Neural progenitor cell (in vitro differentiated cells): ENCODE results near the gene ZNF773. TPM values are rescaled to one million over a fixed set of nuclear protein-coding genes. Genes with fewer than 3 reads are reported as not detected.
A peak's percentile ranks its signal among the peaks of the same experiment; 100 is the strongest.
"Not testable (repeated sequence)": the region's sequence is repeated elsewhere in the genome, so short reads cannot be mapped to it uniquely, and the experiment has no call there.

ENCODE experiments used
- DNase-seq: peaks from one replicate; pipeline ENCODE4 v3.0.0-alpha.2; 2016; ENCODE audit warnings: low spot score
- H2AFZ ChIP-seq: fragments of 200-600 bp; sonication (generic); replicated peaks from 2 replicates; pipeline ENCODE4 v1.6.1; 2016; ENCODE audit warnings: antibody characterized with exemption
- H3F3A ChIP-seq: fragments of 200-600 bp; sonication (generic); 2 replicates; pipeline ENCODE4 v1.6.1; 2016; ENCODE audit warnings: antibody characterized with exemption, low read depth
- H3K27ac ChIP-seq: fragments of 200-600 bp; sonication (generic); 2 replicates; pipeline ENCODE4 v1.5.1; 2016; ENCODE audit warnings: mild to moderate bottlenecking
- H3K27me3 ChIP-seq: fragments of 200-600 bp; sonication (generic); 2 replicates; pipeline ENCODE4 v1.6.1; 2016; ENCODE audit warnings: mild to moderate bottlenecking, moderate library complexity
- H3K36me3 ChIP-seq: fragments of 200-600 bp; sonication (generic); 2 replicates; pipeline ENCODE4 v1.5.1; 2016
- H3K4me1 ChIP-seq: fragments of 200-600 bp; sonication (generic); 2 replicates; pipeline ENCODE4 v1.6.1; 2016; ENCODE audit warnings: mixed run types
- H3K4me2 ChIP-seq: fragments of 200-600 bp; sonication (generic); 2 replicates; pipeline ENCODE4 v1.6.1; 2016
- H3K4me3 ChIP-seq: fragments of 200-600 bp; sonication (generic); 2 replicates; pipeline ENCODE4 v1.5.1; 2016
- H3K79me2 ChIP-seq: fragments of 200-600 bp; sonication (generic); 2 replicates; pipeline ENCODE4 v1.6.1; 2016; ENCODE audit warnings: low read depth
- H3K9ac ChIP-seq: fragments of 200-600 bp; sonication (generic); 2 replicates; pipeline ENCODE4 v1.6.1; 2016
- H3K9me3 ChIP-seq: fragments of 200-600 bp; sonication (generic); 2 replicates; pipeline ENCODE4 v1.5.1; 2016; ENCODE audit warnings: low read depth
- H4K20me1 ChIP-seq: fragments of 200-600 bp; sonication (generic); 2 replicates; pipeline ENCODE4 v1.6.1; 2016; ENCODE audit warnings: low read depth
- H3K27ac Mint-ChIP-seq: 3 replicates; pipeline ENCODE4 v1.8.0; 2021; ENCODE audit warnings: mixed read lengths
- H3K27me3 Mint-ChIP-seq: 2 replicates; pipeline ENCODE4 v1.8.0; 2022; ENCODE audit warnings: low read depth, mild to moderate bottlenecking, inconsistent platforms, moderate library complexity, mixed read lengths; ENCODE audit not compliant: insufficient read depth
- H3K36me3 Mint-ChIP-seq: 3 replicates; pipeline ENCODE4 v1.8.0; 2021; ENCODE audit warnings: mixed read lengths
- H3K4me1 Mint-ChIP-seq: 3 replicates; pipeline ENCODE4 v1.8.0; 2021; ENCODE audit warnings: mixed read lengths
- H3K4me3 Mint-ChIP-seq: 3 replicates; pipeline ENCODE4 v1.8.0; 2021; ENCODE audit warnings: mild to moderate bottlenecking, moderate library complexity, mixed read lengths
- H3K9me3 Mint-ChIP-seq: 3 replicates; pipeline ENCODE4 v1.8.0; 2020; ENCODE audit warnings: mixed read lengths
- EZH2 ChIP-seq: fragments of 200-600 bp; sonication (generic); IDR thresholded peaks from 2 replicates; pipeline ENCODE4 v1.6.1; 2017; ENCODE audit warnings: antibody characterized with exemption, mild to moderate bottlenecking, moderate library complexity
- EZH2phosphoT487 ChIP-seq: fragments of 200-600 bp; sonication (generic); IDR thresholded peaks from 2 replicates; pipeline ENCODE4 v1.6.1; 2017; ENCODE audit warnings: antibody characterized with exemption
- total RNA-seq: library from RNA; depleted of rRNA; stranded (reverse); fragments of >200 nt; gene quantifications from 2 replicates; pipeline ENCODE4 v1.2.3, GENCODE V29; 2015; ENCODE audit warnings: low replicate concordance
- TF ChIP-seq, protein P1 (sequence below): fragments of 200-600 bp; sonication (generic); IDR thresholded peaks from 2 replicates; pipeline ENCODE4 v1.5.1; 2017; ENCODE audit warnings: antibody characterized with exemption, mild to moderate bottlenecking

Gene ZNF773
- total RNA-seq, 1 donor from 2014 or later = 11.8 TPM

DNA sequence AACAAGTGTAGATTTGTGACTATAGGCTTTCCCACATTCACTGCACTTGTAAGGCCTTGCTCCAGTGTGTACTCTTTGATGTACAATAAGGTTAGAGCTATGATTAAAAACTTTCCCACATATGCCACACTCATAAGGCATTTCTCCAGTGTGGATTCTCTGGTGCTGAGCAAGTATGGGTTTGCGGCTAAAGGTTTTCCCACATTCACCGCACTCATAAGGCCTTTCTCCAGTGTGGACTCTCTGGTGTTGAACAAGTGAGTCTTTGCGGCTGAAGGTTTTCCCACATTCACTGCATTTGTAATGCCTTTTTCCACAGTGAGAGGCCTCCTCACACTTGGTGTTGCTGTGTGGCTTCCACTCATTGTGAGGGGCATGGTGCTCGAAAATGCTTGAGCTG, 26.1 kb upstream of the ZNF773 start:
- H3K4me2 ChIP-seq = no peak overlapping the region
- DNase-seq = no peak
- H3K4me3 Mint-ChIP-seq = no peak overlapping the region
- H3K9me3 ChIP-seq = peaks cover 55% of the 10 kb centered on the region
- no peaks in the 10 kb centered on the region for H4K20me1 ChIP-seq
- no peak overlapping the region for H3K4me3 ChIP-seq
- H3K36me3 Mint-ChIP-seq = peaks cover 71% of the 10 kb centered on the region
- H3K27ac Mint-ChIP-seq = no peak overlapping the region
- peaks cover 53% of the 10 kb centered on the region for H3K79me2 ChIP-seq
- H3K4me1 Mint-ChIP-seq = no peaks in the 10 kb centered on the region
- H3K4me1 ChIP-seq = no peaks in the 10 kb centered on the region
- peaks cover 74% of the 10 kb centered on the region for H3K36me3 ChIP-seq
- H3K27ac ChIP-seq = no peak overlapping the region
- H3K27me3 ChIP-seq = no peaks in the 10 kb centered on the region
- peaks cover 7% of the 10 kb centered on the region for H3F3A ChIP-seq
- H2AFZ ChIP-seq = no peak overlapping the region
- H3K9me3 Mint-ChIP-seq = peaks cover 92% of the 10 kb centered on the region
- TF ChIP-seq EZH2 (no peak), EZH2phosphoT487 (no peak)
- TF ChIP-seq, protein P1, sequence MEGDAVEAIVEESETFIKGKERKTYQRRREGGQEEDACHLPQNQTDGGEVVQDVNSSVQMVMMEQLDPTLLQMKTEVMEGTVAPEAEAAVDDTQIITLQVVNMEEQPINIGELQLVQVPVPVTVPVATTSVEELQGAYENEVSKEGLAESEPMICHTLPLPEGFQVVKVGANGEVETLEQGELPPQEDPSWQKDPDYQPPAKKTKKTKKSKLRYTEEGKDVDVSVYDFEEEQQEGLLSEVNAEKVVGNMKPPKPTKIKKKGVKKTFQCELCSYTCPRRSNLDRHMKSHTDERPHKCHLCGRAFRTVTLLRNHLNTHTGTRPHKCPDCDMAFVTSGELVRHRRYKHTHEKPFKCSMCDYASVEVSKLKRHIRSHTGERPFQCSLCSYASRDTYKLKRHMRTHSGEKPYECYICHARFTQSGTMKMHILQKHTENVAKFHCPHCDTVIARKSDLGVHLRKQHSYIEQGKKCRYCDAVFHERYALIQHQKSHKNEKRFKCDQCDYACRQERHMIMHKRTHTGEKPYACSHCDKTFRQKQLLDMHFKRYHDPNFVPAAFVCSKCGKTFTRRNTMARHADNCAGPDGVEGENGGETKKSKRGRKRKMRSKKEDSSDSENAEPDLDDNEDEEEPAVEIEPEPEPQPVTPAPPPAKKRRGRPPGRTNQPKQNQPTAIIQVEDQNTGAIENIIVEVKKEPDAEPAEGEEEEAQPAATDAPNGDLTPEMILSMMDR = no peak
- H3K27me3 Mint-ChIP-seq = peaks cover 3% of the 10 kb centered on the region
- H3K9ac ChIP-seq = no peak overlapping the region

DNA sequence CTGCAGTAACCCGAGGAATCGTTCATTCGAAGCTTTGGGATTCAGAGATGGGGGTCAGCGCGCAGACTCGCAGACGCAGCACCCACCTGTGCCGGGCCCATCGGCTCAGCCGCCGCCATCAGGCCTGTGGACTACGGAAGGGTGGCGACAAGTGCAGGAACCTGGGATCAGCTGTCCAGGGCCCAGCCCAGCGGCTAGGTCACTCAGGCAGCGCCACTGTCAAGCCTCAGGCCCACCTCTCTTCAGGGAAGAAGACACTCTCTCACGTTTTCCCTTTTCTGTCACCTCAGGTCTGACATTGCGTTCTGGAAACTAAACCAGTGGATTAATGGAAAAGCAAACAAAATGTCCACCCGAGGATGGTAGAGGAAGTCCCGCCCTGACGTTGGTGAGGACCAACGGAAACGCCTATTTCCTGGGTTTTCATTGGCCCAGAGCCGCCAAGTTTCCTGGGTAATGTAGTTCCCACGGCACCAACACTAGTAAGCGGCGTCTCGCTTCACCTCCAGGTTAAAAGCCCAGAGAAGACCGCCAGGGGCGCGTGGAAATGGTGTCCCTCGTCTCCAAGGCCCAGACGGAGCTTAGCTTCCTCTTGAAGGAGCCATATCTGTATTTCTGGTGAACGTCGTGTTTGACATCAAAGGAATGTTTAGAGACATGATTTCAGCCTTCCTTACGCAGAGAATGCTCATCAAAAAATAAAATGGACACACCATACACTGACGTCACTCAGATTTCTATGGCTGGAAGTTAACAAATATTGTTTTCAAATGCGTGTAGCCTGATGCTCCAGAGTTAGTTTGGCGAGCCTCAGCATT, 22.3 kb upstream of the ZNF773 start, which contains the start of gene ZNF772:
Gene ZNF772, minus strand, starts transcription at position 376 of the 818 bp plus-strand sequence. Its CDS starts 257 bp downstream, at position 119.
- Histone ChIP-seq H3K4me1 (no peaks in the 10 kb centered on the region), H3K9me3 (peaks cover 22% of the 10 kb centered on the region), H4K20me1 (no peaks in the 10 kb centered on the region), H3F3A (peaks cover 7% of the 10 kb centered on the region), H3K79me2 (peaks cover 28% of the 10 kb centered on the region), H3K4me2 (peak within 1 kb of the TSS; percentile 85), H3K9ac (peak within 1 kb of the TSS; percentile 60), H3K4me3 (peak within 1 kb of the TSS; percentile 82), H3K27me3 (peaks cover 23% of the 10 kb centered on the region), H3K36me3 (peaks cover 45% of the 10 kb centered on the region), H2AFZ (peak within 1 kb of the TSS; percentile 99), H3K27ac (no peak within 1 kb of the TSS)
- Mint-ChIP-seq H3K4me1 (no peaks in the 10 kb centered on the region), H3K4me3 (peak within 1 kb of the TSS; percentile 92), H3K9me3 (peaks cover 73% of the 10 kb centered on the region), H3K27ac (peak within 1 kb of the TSS; percentile 82), H3K36me3 (peaks cover 44% of the 10 kb centered on the region), H3K27me3 (peaks cover 5% of the 10 kb centered on the region)
- TF ChIP-seq EZH2 (no peak), EZH2phosphoT487 (no peak)
- TF ChIP-seq, protein P1 = peak; percentile 45
- peak; percentile 94 for DNase-seq

DNA sequence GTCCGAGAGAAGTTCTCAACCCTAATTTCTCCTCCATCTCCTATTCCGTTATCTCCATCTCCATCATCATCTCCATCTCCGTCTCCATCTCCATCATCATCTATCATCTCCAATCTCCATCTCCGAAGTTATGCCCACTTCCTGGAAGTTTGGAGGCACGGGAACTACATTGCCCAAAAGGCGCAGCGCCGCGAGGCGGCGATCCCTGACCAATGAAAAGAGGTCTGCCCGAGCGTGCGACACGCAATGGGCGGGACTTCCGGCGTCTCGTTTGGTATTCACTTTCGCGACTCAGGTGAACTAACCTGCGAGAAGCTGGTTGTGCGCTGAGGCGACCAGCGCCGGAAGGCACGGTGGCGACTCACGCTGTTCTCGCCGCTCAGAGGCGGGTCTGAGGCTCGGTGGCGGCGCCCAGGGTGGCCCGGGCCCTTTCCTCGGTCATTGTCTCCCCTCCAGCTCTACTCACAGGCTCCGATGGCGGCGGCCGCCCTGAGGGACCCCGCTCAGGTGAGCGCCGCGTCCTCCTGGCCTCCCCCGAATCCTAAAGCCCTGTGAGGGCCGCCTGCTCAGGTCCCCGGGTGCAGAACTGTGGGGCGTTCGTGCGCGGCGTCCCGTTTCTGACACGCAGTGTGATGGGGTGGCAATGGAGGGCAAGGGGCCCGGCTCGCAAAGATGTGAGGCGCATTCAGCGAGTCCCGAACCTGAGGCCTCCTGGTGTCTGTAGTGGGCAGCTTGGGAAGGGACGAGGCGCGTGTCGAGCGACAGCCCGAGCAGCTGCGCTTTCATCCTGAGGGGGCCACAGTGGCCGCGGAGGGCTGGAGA, 12.1 kb upstream of the ZNF773 start, which contains the start of gene ZNF419:
Gene ZNF419, plus strand, starts transcription at position 274 of the 822 bp plus-strand sequence. Its CDS starts 201 bp downstream, at position 475.
- H3K4me3 Mint-ChIP-seq = peak within 1 kb of the TSS; percentile 84
- not testable (repeated sequence) for H3K27ac ChIP-seq

DNA sequence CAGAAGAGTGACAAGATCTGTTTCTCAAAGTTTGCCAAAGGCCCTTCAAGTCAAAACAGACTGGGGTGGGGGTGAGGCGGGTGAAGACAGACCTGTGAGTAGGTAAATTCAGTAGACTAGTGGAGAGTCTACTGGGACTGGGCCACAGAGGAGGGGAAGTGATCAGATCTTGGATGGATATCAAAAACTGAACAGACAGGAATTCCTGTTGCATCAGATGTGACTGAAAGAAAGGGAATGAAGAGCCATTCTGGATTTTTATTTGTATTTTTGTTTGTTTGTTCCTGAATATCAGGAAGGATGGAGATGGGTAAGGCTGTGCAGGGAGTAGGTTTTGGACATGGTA, 11.5 kb upstream of the ZNF773 start:
- Mint-ChIP-seq H3K4me1 (peaks cover 12% of the 10 kb centered on the region), H3K36me3 (peaks cover 45% of the 10 kb centered on the region), H3K9me3 (peaks cover 55% of the 10 kb centered on the region), H3K4me3 (peak overlapping the region; percentile 84)
- H4K20me1 ChIP-seq, H3K27ac Mint-ChIP-seq, H3K27me3 Mint-ChIP-seq, H3K9ac ChIP-seq, H3F3A ChIP-seq, H3K9me3 ChIP-seq, H3K36me3 ChIP-seq, H3K4me1 ChIP-seq, H2AFZ ChIP-seq, H3K27me3 ChIP-seq, H3K27ac ChIP-seq, DNase-seq: not testable (repeated sequence)
- Histone ChIP-seq H3K4me3 (peak overlapping the region; percentile 41), H3K4me2 (peak overlapping the region; percentile 76), H3K79me2 (peaks cover 17% of the 10 kb centered on the region)

More for the DNA sequence above, 12.1 kb upstream of the ZNF773 start, which contains the start of gene ZNF419:
- not testable (repeated sequence) for H3K27ac Mint-ChIP-seq, H3F3A ChIP-seq, H3K36me3 ChIP-seq, H3K27me3 ChIP-seq, H3K4me1 ChIP-seq, H3K9me3 ChIP-seq, H3K27me3 Mint-ChIP-seq, H4K20me1 ChIP-seq
- peak within 1 kb of the TSS; percentile 76 for H3K4me2 ChIP-seq
- Mint-ChIP-seq H3K4me1 (peaks cover 12% of the 10 kb centered on the region), H3K9me3 (peaks cover 50% of the 10 kb centered on the region), H3K36me3 (peaks cover 39% of the 10 kb centered on the region)
- DNase-seq = peak; percentile 94
- H3K9ac ChIP-seq = peak within 1 kb of the TSS; percentile 46
- peak within 1 kb of the TSS; percentile 88 for H2AFZ ChIP-seq
- H3K4me3 ChIP-seq = peak within 1 kb of the TSS; percentile 77
- H3K79me2 ChIP-seq = peaks cover 17% of the 10 kb centered on the region

DNA sequence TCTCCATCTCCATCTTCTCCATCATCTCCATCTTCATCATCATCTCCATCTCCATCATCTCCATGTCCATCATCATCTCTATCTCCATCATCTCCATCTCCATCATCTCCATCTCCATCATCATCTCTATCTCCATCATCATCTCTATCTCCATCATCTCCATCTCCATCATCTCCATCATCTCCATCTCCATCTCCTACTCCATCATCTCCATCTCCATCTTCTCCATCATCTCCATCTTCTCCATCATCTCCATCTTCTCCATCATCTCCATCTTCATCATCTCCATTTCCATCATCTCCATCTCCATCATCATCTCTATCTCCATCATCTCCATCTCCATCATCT, 432 bp upstream of the ZNF773 start:
- not testable (repeated sequence) for H3K36me3 ChIP-seq, H3K27ac ChIP-seq, H4K20me1 ChIP-seq, DNase-seq, H3K9me3 ChIP-seq, H3F3A ChIP-seq, H3K27me3 ChIP-seq, H3K27ac Mint-ChIP-seq, H3K4me1 ChIP-seq, H3K9ac ChIP-seq, H3K27me3 Mint-ChIP-seq, H3K4me1 Mint-ChIP-seq
- peak overlapping the region; percentile 84 for H3K4me3 Mint-ChIP-seq
- peaks cover 53% of the 10 kb centered on the region for H3K36me3 Mint-ChIP-seq
- Histone ChIP-seq H3K4me2 (peak overlapping the region; percentile 69), H2AFZ (peak overlapping the region; percentile 55), H3K4me3 (peak overlapping the region; percentile 84), H3K79me2 (peaks cover 28% of the 10 kb centered on the region)
- peaks cover 59% of the 10 kb centered on the region for H3K9me3 Mint-ChIP-seq

DNA sequence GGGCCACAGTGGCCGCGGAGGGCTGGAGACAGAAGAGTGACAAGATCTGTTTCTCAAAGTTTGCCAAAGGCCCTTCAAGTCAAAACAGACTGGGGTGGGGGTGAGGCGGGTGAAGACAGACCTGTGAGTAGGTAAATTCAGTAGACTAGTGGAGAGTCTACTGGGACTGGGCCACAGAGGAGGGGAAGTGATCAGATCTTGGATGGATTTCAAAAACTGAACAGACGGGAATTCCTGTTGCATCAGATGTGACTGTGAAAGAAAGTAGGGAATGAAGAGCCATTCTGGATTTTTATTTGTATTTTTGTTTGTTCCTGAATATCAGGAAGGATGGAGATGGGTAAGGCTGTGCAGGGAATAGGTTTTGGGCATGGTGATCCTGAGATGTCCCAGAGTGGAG, 662 bp downstream of the ZNF773 start:
- not testable (repeated sequence) for H3K4me1 ChIP-seq, H3K27me3 ChIP-seq, H3K4me1 Mint-ChIP-seq, H3K9me3 ChIP-seq, H3F3A ChIP-seq, H3K27ac ChIP-seq, H3K36me3 ChIP-seq, H4K20me1 ChIP-seq, H3K27ac Mint-ChIP-seq, H3K9ac ChIP-seq, DNase-seq, H3K27me3 Mint-ChIP-seq, H2AFZ ChIP-seq
- Histone ChIP-seq H3K4me2 (peak overlapping the region; percentile 87), H3K79me2 (peaks cover 28% of the 10 kb centered on the region), H3K4me3 (peak overlapping the region; percentile 84)
- Mint-ChIP-seq H3K36me3 (peaks cover 51% of the 10 kb centered on the region), H3K4me3 (peak overlapping the region; percentile 84), H3K9me3 (peaks cover 54% of the 10 kb centered on the region)
